ENCODE results near the gene PRKCA. TPM values are rescaled to one million over a fixed set of nuclear protein-coding genes. Genes with fewer than 3 reads are reported as not detected.

PRKCA gene
- total RNA-seq, 4 donors from 2014 or later, result 9.8 to 25.6 (median 12.2) TPM

- no peaks in the 10 kb centered on the region for H3K4me1 ChIP-seq
- no peaks in the 10 kb centered on the region for H3K36me3 ChIP-seq
- DNase-seq (ENCODE audit: low spot score in 2 of 2), result no peak
- TF ChIP-seq EP300 (IDR thresholded peaks at IDR 0.05), result no peak
- no peak for TF ChIP-seq CTCF (IDR thresholded peaks at IDR 0.05)
- no peak for TF ChIP-seq POLR2AphosphoS5 (IDR thresholded peaks at IDR 0.05)
- TF ChIP-seq POLR2A (IDR thresholded peaks at IDR 0.05), result no peak
- no peak overlapping the region for H3K4me3 ChIP-seq
- 100% methylated on average over 7 of the region's 7 CpGs for WGBS
- no peak overlapping the region for H3K27ac ChIP-seq
- H3K9me3 ChIP-seq, result no peaks in the 10 kb centered on the region
- H3K27me3 ChIP-seq, result no peaks in the 10 kb centered on the region
These were observed 287.5 kb downstream of the PRKCA start for GRCh38 chr17:66589892-66590291.

GRCh38 chr17:66593116-66593515, 290.7 kb downstream of the PRKCA start:
- Histone ChIP-seq H3K4me3 (no peak overlapping the region), H3K36me3 (no peaks in the 10 kb centered on the region), H3K4me1 (no peaks in the 10 kb centered on the region), H3K27me3 (no peaks in the 10 kb centered on the region), H3K27ac (no peak overlapping the region), H3K9me3 (no peaks in the 10 kb centered on the region)
- DNase-seq (ENCODE audit: low spot score in 2 of 2), result no peak
- 89% methylated on average over 2 of the region's 2 CpGs for WGBS
- no peak for TF ChIP-seq EP300 (IDR thresholded peaks at IDR 0.05)
- no peak for TF ChIP-seq POLR2AphosphoS5 (IDR thresholded peaks at IDR 0.05)
- no peak for TF ChIP-seq CTCF (IDR thresholded peaks at IDR 0.05)
- no peak for TF ChIP-seq POLR2A (IDR thresholded peaks at IDR 0.05)

- H3K4me1 ChIP-seq, result no peaks in the 10 kb centered on the region
- no peak overlapping the region for H3K4me3 ChIP-seq
- H3K27ac ChIP-seq, result no peak overlapping the region
- DNase-seq (ENCODE audit: low spot score in 2 of 2), result no peak
- TF ChIP-seq POLR2A (IDR thresholded peaks at IDR 0.05) (no peak), EP300 (IDR thresholded peaks at IDR 0.05) (no peak), CTCF (IDR thresholded peaks at IDR 0.05) (no peak), POLR2AphosphoS5 (IDR thresholded peaks at IDR 0.05) (no peak)
- H3K27me3 ChIP-seq, result no peaks in the 10 kb centered on the region
- no peaks in the 10 kb centered on the region for H3K9me3 ChIP-seq
- WGBS, result 92% methylated on average over 12 of the region's 12 CpGs
- H3K36me3 ChIP-seq, result no peaks in the 10 kb centered on the region
These were observed 293.5 kb downstream of the PRKCA start for GRCh38 chr17:66595893-66596292.

DNA sequence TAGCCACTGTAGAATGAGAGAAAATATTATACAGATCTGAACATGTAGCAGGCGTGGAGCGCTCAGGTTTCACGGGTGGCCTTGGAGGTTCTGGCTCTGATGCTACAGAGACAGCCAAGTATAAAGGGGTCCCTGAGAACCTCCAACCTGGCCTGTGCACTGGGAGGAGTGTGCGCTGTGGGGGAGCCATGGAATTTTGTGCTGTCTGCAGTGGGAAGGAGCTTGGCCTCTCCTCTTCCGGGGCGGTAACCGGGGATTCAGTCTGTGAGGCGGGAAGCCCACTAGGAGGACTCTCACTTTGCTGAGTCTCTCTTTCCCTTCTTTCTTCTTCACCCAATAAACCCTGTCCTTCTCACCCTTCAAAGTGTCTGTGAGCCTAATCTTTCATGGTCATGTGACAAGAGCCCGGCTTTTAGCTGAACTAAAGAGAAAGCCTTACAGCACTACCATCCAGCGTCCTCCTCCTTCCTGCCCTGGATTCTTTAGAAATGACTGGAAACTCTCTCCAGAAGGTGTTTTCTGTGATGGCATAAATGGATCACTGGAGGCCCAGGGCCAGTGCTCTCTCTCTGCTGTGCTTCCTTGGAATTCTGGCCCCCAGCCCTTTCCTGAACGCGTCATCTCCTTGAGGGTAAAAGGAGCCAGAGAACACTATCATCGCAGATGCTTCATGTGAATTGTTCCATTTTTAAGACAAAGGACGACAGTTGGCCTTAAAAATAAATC, 300.4 kb downstream of the PRKCA start:
- no peak overlapping the region for H3K27ac ChIP-seq
- TF ChIP-seq CTCF (IDR thresholded peaks at IDR 0.05) (no peak), POLR2AphosphoS5 (IDR thresholded peaks at IDR 0.05) (no peak), POLR2A (IDR thresholded peaks at IDR 0.05) (no peak)
- no peak overlapping the region for H3K4me3 ChIP-seq
- H3K36me3 ChIP-seq, result no peaks in the 10 kb centered on the region
- DNase-seq (ENCODE audit: low spot score in 2 of 2), result no peak
- H3K4me1 ChIP-seq, result no peaks in the 10 kb centered on the region
- H3K9me3 ChIP-seq, result no peaks in the 10 kb centered on the region
- H3K27me3 ChIP-seq, result no peaks in the 10 kb centered on the region
- WGBS, result 94% methylated on average over 14 of the region's 14 CpGs

DNA sequence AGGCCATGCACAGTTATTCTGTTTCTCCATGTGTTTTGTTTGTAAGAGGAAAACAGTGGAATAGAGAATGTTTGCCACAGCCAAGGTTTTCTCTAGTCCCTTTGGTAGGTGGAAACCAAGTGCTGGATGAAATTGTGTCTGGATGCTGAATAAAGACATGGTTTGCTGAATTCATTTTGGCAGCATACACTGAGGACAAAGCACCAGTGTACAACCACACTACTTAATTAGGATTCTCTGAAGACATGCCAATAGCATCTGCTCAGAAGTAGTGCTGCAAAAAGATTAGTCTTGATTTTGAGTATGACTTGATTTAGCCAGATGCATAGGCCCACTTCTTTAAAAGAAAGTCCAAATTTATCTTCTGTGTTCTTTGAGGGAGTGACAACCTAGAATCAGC, 302.0 kb downstream of the PRKCA start:
- H3K9me3 ChIP-seq, result no peaks in the 10 kb centered on the region
- no peak for TF ChIP-seq EP300 (IDR thresholded peaks at IDR 0.05)
- no peak for TF ChIP-seq CTCF (IDR thresholded peaks at IDR 0.05)
- TF ChIP-seq POLR2A (IDR thresholded peaks at IDR 0.05), result no peak
- no peak for TF ChIP-seq POLR2AphosphoS5 (IDR thresholded peaks at IDR 0.05)
- no peak overlapping the region for H3K27ac ChIP-seq
- no peaks in the 10 kb centered on the region for H3K4me1 ChIP-seq
- no peaks in the 10 kb centered on the region for H3K36me3 ChIP-seq
- no peak overlapping the region for H3K4me3 ChIP-seq
- no peak for DNase-seq (ENCODE audit: low spot score in 2 of 2)
- H3K27me3 ChIP-seq, result no peaks in the 10 kb centered on the region

Data from suprapubic skin (tissue), 4 donors.